PC-3 (cell line): ENCODE data around the gene ECT2L. TPM values are rescaled to one million over a fixed set of nuclear protein-coding genes. Genes with fewer than 3 reads are reported as not detected.

Experiments
- total RNA-seq: library from RNA; depleted of rRNA; stranded (reverse); fragments of >200 nt; gene quantifications from 2 replicates; pipeline ENCODE4 v1.2.3, GENCODE V29; 2014; rRNA removed

Gene ECT2L
- total RNA-seq, 1 experiment from 2014 or later, result not detected

Other genes starting within 250 kb of the ECT2L start
- 5.8 and 8.5 TPM in 2 replicates for gene CCDC28A, start 22.3 kb upstream of the ECT2L start, total RNA-seq
- 27.4 and 37.4 TPM in 2 replicates for gene REPS1, start 192.2 kb downstream of the ECT2L start, total RNA-seq
- gene ABRACL, start 232.7 kb downstream of the ECT2L start, total RNA-seq, result 35.8 and 37.6 TPM in 2 replicates